ENCODE results near the gene FHL2. TPM values are rescaled to one million over a fixed set of nuclear protein-coding genes. Genes with fewer than 3 reads are reported as not detected.

Gene FHL2
- total and polyA plus RNA-seq, 2 of the 13 experiments (the other 11 are each of a cell fraction or from before 2014, with no cell fraction given) = 1.9 to 74.8 TPM

DNA sequence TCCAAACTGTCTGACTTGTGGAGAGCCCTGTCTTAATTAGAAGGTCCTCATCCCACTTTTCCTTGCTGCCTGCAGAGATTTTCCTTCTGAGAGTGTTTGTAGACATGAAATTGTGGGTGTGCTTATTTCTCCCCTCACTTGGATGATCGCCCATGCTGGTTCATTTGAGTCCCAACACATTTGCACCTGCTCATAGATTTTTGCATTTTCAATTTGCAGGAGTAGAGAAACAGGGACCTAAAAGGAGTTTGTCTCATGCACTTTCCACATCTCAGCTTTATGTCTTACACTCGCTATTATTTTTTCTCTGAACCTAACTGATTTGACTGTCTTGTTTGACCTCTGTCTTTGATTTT lies 33.2 kb upstream of the FHL2 start:
- Histone ChIP-seq H3K36me3 (replicated peaks in 1 of 2; ENCODE audit: control insufficient read depth in 1 of 2, insufficient read depth in 2 of 2, low read length in 2 of 2) (no peaks in the 10 kb centered on the region), H3K9ac (ENCODE audit: insufficient read depth, low read depth, low read length) (no peak overlapping the region), H4K20me1 (ENCODE audit: insufficient read depth, low read length) (no peaks in the 10 kb centered on the region), H3K4me2 (ENCODE audit: low read depth, low read length) (no peak overlapping the region), H3K79me2 (ENCODE audit: insufficient read depth, low read length) (no peaks in the 10 kb centered on the region), H2AFZ (ENCODE audit: low read length) (no peak overlapping the region), H3K4me1 (ENCODE audit: insufficient read depth, low read length) (0 out of 2 replicates have a peak, but pooled peaks cover 6% of the 10 kb centered on the region), H3K9me3 (ENCODE audit: low read length) (no peaks in the 10 kb centered on the region), H3K27me3 (ENCODE audit: control insufficient read depth in 1 of 2, insufficient read depth in 2 of 2, low read length in 2 of 2) (peaks cover 2 to 15% of the 10 kb centered on the region in 2 experiments), H3K4me3 (replicated peaks in 1 of 3; ENCODE audit: insufficient read depth in 1 of 3, low read depth in 2 of 3, low read length in 3 of 3) (no peak overlapping the region), H3K27ac (ENCODE audit: extremely low read length, insufficient read depth, low read length) (no peak overlapping the region)
- CTCF ChIA-PET (ENCODE audit: low intra/inter-chr PET ratio, low total read pairs) = no interaction called here
- POLR2A ChIA-PET = no interaction called here
- intact Hi-C loops (cut with micrococcal nuclease; ENCODE audit: unreplicated experiment) (no loop called here), in situ Hi-C loops (cut with HindIII; ENCODE audit: extremely low pct_ligation_motif_present, low pct_unique_long_range_greater_than_20kb) (no loop called here)
- no TSS peak for BruUV-seq (replicated peaks)
- WGBS (ENCODE audit: low lambda C conversion rate) = 23% methylated on average over 2 of the region's 2 CpGs
- DNase-seq (ENCODE audit: low spot score) (no peak), FAIRE-seq (no peak), ATAC-seq (no peak)
- TF ChIP-seq ETV5 (CRISPR knock-in tag; IDR thresholded peaks at IDR 0.05; ENCODE audit: borderline replicate concordance) (no peak), ZZZ3 (CRISPR knock-in tag; IDR thresholded peaks at IDR 0.05; ENCODE audit: borderline replicate concordance) (no peak), ZNF792 (CRISPR knock-in tag; IDR thresholded peaks at IDR 0.05) (no peak), ZSCAN21 (CRISPR knock-in tag; IDR thresholded peaks at IDR 0.05; ENCODE audit: borderline replicate concordance) (no peak), NR2F6 (IDR thresholded peaks at IDR 0.05) (no peak), NR2F6 (CRISPR knock-in tag; IDR thresholded peaks at IDR 0.05) (no peak), FLYWCH1 (CRISPR knock-in tag; IDR thresholded peaks at IDR 0.05) (no peak), ELF1 (CRISPR knock-in tag; IDR thresholded peaks at IDR 0.05) (no peak), PAX8 (CRISPR knock-in tag; IDR thresholded peaks at IDR 0.05; ENCODE audit: borderline replicate concordance) (no peak), ZNF558 (CRISPR knock-in tag; IDR thresholded peaks at IDR 0.05; ENCODE audit: borderline replicate concordance) (no peak), CCDC6 (CRISPR knock-in tag; IDR thresholded peaks at IDR 0.05) (no peak), SP5 (CRISPR knock-in tag; IDR thresholded peaks at IDR 0.05; ENCODE audit: borderline replicate concordance, low read depth) (no peak), HMGA1 (CRISPR knock-in tag; conservative IDR thresholded peaks at IDR 0.05) (no peak)
- TF ChIP-seq, protein P1, sequence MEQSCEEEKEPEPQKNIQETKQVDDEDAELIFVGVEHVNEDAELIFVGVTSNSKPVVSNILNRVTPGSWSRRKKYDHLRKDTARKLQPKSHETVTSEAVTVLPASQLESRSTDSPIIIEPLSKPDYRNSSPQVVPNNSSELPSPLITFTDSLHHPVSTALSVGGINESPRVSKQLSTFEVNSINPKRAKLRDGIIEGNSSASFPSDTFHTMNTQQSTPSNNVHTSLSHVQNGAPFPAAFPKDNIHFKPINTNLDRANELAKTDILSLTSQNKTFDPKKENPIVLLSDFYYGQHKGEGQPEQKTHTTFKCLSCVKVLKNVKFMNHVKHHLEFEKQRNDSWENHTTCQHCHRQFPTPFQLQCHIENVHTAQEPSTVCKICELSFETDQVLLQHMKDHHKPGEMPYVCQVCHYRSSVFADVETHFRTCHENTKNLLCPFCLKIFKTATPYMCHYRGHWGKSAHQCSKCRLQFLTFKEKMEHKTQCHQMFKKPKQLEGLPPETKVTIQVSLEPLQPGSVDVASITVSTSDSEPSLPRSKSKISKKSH (CRISPR knock-in tag; IDR thresholded peaks at IDR 0.05; ENCODE audit: borderline replicate concordance) = no peak
- TF ChIP-seq, protein P2, sequence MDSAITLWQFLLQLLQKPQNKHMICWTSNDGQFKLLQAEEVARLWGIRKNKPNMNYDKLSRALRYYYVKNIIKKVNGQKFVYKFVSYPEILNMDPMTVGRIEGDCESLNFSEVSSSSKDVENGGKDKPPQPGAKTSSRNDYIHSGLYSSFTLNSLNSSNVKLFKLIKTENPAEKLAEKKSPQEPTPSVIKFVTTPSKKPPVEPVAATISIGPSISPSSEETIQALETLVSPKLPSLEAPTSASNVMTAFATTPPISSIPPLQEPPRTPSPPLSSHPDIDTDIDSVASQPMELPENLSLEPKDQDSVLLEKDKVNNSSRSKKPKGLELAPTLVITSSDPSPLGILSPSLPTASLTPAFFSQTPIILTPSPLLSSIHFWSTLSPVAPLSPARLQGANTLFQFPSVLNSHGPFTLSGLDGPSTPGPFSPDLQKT (CRISPR knock-in tag; IDR thresholded peaks at IDR 0.05; ENCODE audit: borderline replicate concordance) = no peak
- TF ChIP-seq, protein P3, sequence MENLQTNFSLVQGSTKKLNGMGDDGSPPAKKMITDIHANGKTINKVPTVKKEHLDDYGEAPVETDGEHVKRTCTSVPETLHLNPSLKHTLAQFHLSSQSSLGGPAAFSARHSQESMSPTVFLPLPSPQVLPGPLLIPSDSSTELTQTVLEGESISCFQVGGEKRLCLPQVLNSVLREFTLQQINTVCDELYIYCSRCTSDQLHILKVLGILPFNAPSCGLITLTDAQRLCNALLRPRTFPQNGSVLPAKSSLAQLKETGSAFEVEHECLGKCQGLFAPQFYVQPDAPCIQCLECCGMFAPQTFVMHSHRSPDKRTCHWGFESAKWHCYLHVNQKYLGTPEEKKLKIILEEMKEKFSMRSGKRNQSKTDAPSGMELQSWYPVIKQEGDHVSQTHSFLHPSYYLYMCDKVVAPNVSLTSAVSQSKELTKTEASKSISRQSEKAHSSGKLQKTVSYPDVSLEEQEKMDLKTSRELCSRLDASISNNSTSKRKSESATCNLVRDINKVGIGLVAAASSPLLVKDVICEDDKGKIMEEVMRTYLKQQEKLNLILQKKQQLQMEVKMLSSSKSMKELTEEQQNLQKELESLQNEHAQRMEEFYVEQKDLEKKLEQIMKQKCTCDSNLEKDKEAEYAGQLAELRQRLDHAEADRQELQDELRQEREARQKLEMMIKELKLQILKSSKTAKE (CRISPR knock-in tag; IDR thresholded peaks at IDR 0.05; ENCODE audit: borderline replicate concordance) = no peak

All from HepG2 (cell line).